Lung (tissue), 12 donors: ENCODE measurements around the gene TUBA4B. TPM values are rescaled to one million over a fixed set of nuclear protein-coding genes. Genes with fewer than 3 reads are reported as not detected.
"Not testable (repeated sequence)": the region's sequence is repeated elsewhere in the genome, so short reads cannot be mapped to it uniquely, and the experiment has no call there.

Experiments
- ATAC-seq: fragments of 200-7000 bp; cut with Tn5 transposase; one replicate; pipeline ENCODE4 v1.9.1; 2020; ENCODE audit warnings: moderate number of reproducible peaks; ENCODE audit not compliant: insufficient read depth, low FRiP score
- DNase-seq, 3 donors: peaks; one replicate each; pipeline ENCODE4 v3.0.0-alpha.2; 2013 to 2017
- H3K27ac ChIP-seq, 2 donors: one replicate each; pipeline ENCODE4 v1.5.1; 2013; ENCODE audit warnings: mild to moderate bottlenecking in 2 of 2, moderate library complexity in 2 of 2, control low read depth in 1 of 2, inconsistent platforms in 1 of 2, low read depth in 1 of 2, low read length in 1 of 2
- H3K27me3 ChIP-seq, 3 donors: one replicate each; pipeline ENCODE4 v1.5.1; 2013; ENCODE audit warnings: low read length in 2 of 3; ENCODE audit not compliant: control insufficient read depth in 3 of 3, insufficient read depth in 3 of 3
- H3K36me3 ChIP-seq, 4 donors: one replicate each; pipeline ENCODE4 v1.5.1; 2013; ENCODE audit warnings: low read length in 4 of 4, mild to moderate bottlenecking in 1 of 4, moderate library complexity in 1 of 4; ENCODE audit not compliant: control insufficient read depth in 4 of 4, insufficient read depth in 4 of 4
- H3K4me1 ChIP-seq, 5 donors: one replicate each; pipeline ENCODE4 v1.5.1; 2013; ENCODE audit warnings: low read length in 5 of 5, mild to moderate bottlenecking in 2 of 5, moderate library complexity in 1 of 5; ENCODE audit not compliant: control insufficient read depth in 5 of 5, insufficient read depth in 5 of 5
- H3K4me3 ChIP-seq: one replicate; pipeline ENCODE4 v1.5.1; 2013; ENCODE audit warnings: mild to moderate bottlenecking, control low read depth, moderate library complexity
- H3K9ac ChIP-seq, 2 donors: one replicate each; pipeline ENCODE4 v1.5.1; 2013; ENCODE audit warnings: low read length in 2 of 2, control low read depth in 1 of 2; ENCODE audit not compliant: insufficient read depth in 1 of 2
- H3K9me3 ChIP-seq, 4 donors: one replicate each; pipeline ENCODE4 v1.5.1; 2013; ENCODE audit warnings: low read length in 3 of 4, mild to moderate bottlenecking in 1 of 4, moderate library complexity in 1 of 4; ENCODE audit not compliant: control insufficient read depth in 4 of 4, insufficient read depth in 3 of 4
- CTCF ChIP-seq: IDR thresholded peaks from 2 replicates; pipeline ENCODE4 v1.5.1; 2012; ENCODE audit warnings: mild to moderate bottlenecking; ENCODE audit errors: control extremely low read depth, extremely low read depth
- WGBS, 2 donors: extraction: QIAGEN DNeasy Blood & Tissue Kit; methylation state at CpG; one replicate each; pipeline ENCODE4 v1.1.7; 2013; 5-methylcytosine and 5-hydroxymethylcytosine counted together
- polyA plus RNA-seq, 2 donors: library from polyadenylated mRNA; stranded (reverse); fragments of 200-250 nt; gene quantifications; one replicate each; pipeline ENCODE4 v1.2.1, GENCODE V29; 2013
- total RNA-seq, 2 donors: library from RNA; depleted of rRNA in 1 of 2; stranded (reverse); fragments of >200 nt in 1 of 2; gene quantifications; one replicate each; pipeline ENCODE4 v1.2.1, GENCODE V29; 2014 to 2021
- donor health status: control.
- donor health status: control.
- donor health status: Bipolar disorder and iron deficiency.
- donor health status: healthy.
- donor health status: DM: yes; HTN: yes; CAD: no.

TUBA4B gene
- total and polyA plus RNA-seq, 4 donors: 5.7 to 20.3 (median 10.5) TPM

- no peaks in the 10 kb centered on the region for H3K36me3 ChIP-seq
- no peak for TF ChIP-seq CTCF
- 5 to 7% methylated on average over 44 to 45 of the region's 45 CpGs for WGBS, 2 donors
- no peak overlapping the region for H3K27ac ChIP-seq
- H3K27me3 ChIP-seq: peaks cover 8 to 27% (median 13%) of the 10 kb centered on the region in 3 donors
- H3K4me3 ChIP-seq: no peak overlapping the region
- H3K9me3 ChIP-seq: peaks cover 0 to 2% (median 0%) of the 10 kb centered on the region in 4 donors
- ATAC-seq (no peak), DNase-seq (peak; percentile 71 to 75 (median 74))
- no peaks in the 10 kb centered on the region for H3K4me1 ChIP-seq
- no peak overlapping the region for H3K9ac ChIP-seq
Observed at GRCh38 chr2:219308142-219309101, 55.4 kb downstream of the TUBA4B start.

GRCh38 chr2:219309278-219309677 is 56.2 kb downstream of the TUBA4B start, which contains the start of gene PTPRN:
PTPRN (minus strand) TSS chr2:219309401; CDS start chr2:219309332, 69 bp downstream.
- H3K9me3 ChIP-seq: peaks cover 0 to 2% (median 0%) of the 10 kb centered on the region in 4 donors
- ATAC-seq: no peak
- 5 to 6% methylated on average over 18 to 37 of the region's 37 CpGs for WGBS, 2 donors
- H3K27ac ChIP-seq: no peak within 1 kb of the TSS
- no peaks in the 10 kb centered on the region for H3K4me1 ChIP-seq
- H3K27me3 ChIP-seq: peaks cover 8 to 22% (median 13%) of the 10 kb centered on the region in 3 donors
- H3K9ac ChIP-seq: no peak within 1 kb of the TSS
- TF ChIP-seq CTCF: no peak
- no peaks in the 10 kb centered on the region for H3K36me3 ChIP-seq
- no peak within 1 kb of the TSS for H3K4me3 ChIP-seq
- DNase-seq: no peak

DNA sequence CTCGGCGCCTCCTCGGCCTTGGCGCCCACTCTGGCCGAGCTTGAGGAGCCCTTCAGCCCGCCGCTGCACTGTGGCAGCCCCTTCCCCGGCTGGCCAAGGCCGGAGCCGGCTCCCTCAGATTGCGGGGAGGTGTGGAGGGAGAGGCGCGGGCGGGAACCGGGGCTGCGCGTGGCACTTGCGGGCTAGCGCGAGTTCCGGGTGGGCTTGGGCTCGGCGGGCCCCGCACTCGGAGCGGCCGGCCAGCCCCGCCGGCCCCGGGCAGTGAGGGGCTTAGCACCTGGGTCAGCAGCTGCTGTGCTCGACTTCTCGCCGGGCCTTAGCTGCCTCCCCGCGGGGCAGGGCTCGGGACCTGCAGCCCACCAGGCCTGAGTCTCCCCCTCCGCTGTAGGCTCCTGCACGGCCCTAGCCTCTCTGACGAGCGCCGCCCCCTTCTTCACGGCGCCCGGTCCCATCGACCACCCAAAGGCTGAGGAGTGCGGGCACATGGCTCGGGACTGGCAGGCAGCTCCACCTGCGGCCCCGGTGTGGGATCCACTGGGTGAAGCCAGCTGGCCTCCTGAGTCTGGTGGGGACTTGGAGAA is 59.7 kb downstream of the TUBA4B start:
- H3K4me3 ChIP-seq, H3K27ac ChIP-seq, H3K4me1 ChIP-seq, H3K36me3 ChIP-seq, H3K9ac ChIP-seq, H3K9me3 ChIP-seq, ATAC-seq, DNase-seq: not testable (repeated sequence)
- peaks cover 8 to 22% (median 13%) of the 10 kb centered on the region in 3 donors for H3K27me3 ChIP-seq
- WGBS, 2 donors: 88 to 92% methylated on average over 30 to 49 of the region's 49 CpGs
